H1 (cell line): ENCODE results near the gene USH2A. TPM values are rescaled to one million over a fixed set of nuclear protein-coding genes. Genes with fewer than 3 reads are reported as not detected.
A peak's percentile ranks its signal among the peaks of the same experiment; 100 is the strongest.

ENCODE experiments used
- CTCF ChIA-PET: fragments of 300-600 bp; sonication (Branson Sonifier 250); formaldehyde crosslinking; loops from one replicate; lab custom pipeline; 2021; ENCODE audit not compliant: partially characterized antibody; lab: Charles Lee
- POLR2A ChIA-PET: fragments of 300-600 bp; sonication (Branson Sonifier 250); formaldehyde crosslinking; loops from one replicate; lab custom pipeline; 2021; ENCODE audit warnings: inconsistent platforms; ENCODE audit not compliant: partially characterized antibody; lab: Charles Lee
- DNase-seq, 2 experiments: peaks; one replicate each; pipeline versions ENCODE4 v3.0.0 to v3.0.0-alpha.2; 2010 to 2022; ENCODE audit warnings: low spot score in 2 of 2, low read depth in 1 of 2, mixed read lengths in 1 of 2
- FAIRE-seq: peaks from 2 replicates; lab custom pipeline; 2011; peaks lifted over from hg19 to GRCh38; lab: Jason Lieb, UNC
- H2AFZ ChIP-seq: 2 replicates; pipeline ENCODE4 v1.8.1; 2012; ENCODE audit warnings: low read length, inconsistent platforms
- H2AK5ac ChIP-seq: 2 replicates; pipeline ENCODE4 v1.6.1; 2013; ENCODE audit warnings: low read depth, low read length
- H2BK120ac ChIP-seq: replicated peaks from 2 replicates; pipeline ENCODE3; 2013; ENCODE audit warnings: low read depth, low read length, inconsistent platforms
- H2BK12ac ChIP-seq: 2 replicates; pipeline ENCODE4 v1.6.1; 2013; ENCODE audit warnings: low read depth, low read length
- H2BK15ac ChIP-seq: 2 replicates; pipeline ENCODE4 v1.6.1; 2013; ENCODE audit warnings: low read length
- H2BK20ac ChIP-seq: 2 replicates; pipeline ENCODE4 v1.6.1; 2013; ENCODE audit warnings: low read length
- H2BK5ac ChIP-seq: 2 replicates; pipeline ENCODE4 v1.6.1; 2013; ENCODE audit warnings: low read depth, low read length
- H3K14ac ChIP-seq: 2 replicates; pipeline ENCODE4 v1.6.1; 2013; ENCODE audit warnings: inconsistent platforms; ENCODE audit not compliant: insufficient read length
- H3K18ac ChIP-seq: 2 replicates; pipeline ENCODE4 v1.6.1; 2013; ENCODE audit warnings: low read length; ENCODE audit errors: extremely low read depth
- H3K23ac ChIP-seq: 2 replicates; pipeline ENCODE4 v1.6.1; 2013; ENCODE audit warnings: inconsistent platforms; ENCODE audit not compliant: insufficient read length
- H3K23me2 ChIP-seq: 2 replicates; pipeline ENCODE4 v1.6.1; 2013; ENCODE audit warnings: low read depth, low read length
- H3K27ac ChIP-seq: 2 replicates; pipeline ENCODE4 v1.6.1; 2011; ENCODE audit warnings: low read depth, low read length, inconsistent platforms
- H3K27me3 ChIP-seq, 4 experiments: replicated peaks in 1 of 4; 1 replicate in 1 of 4; 2 replicates in 3 of 4; pipeline versions ENCODE4 v1.6.1 to v1.8.1; 2011 to 2013; ENCODE audit warnings: low read length in 3 of 4, mild to moderate bottlenecking in 3 of 4, inconsistent platforms in 2 of 4, mixed read lengths in 2 of 4, moderate library complexity in 1 of 4; ENCODE audit not compliant: control insufficient read depth in 3 of 4, insufficient read depth in 3 of 4; ENCODE audit errors: extremely low read depth in 1 of 4
- H3K36me3 ChIP-seq, 4 experiments: 2 replicates each; pipeline versions ENCODE4 v1.6.1 to v1.8.1; 2011 to 2013; ENCODE audit warnings: mild to moderate bottlenecking in 4 of 4, low read length in 3 of 4, moderate library complexity in 2 of 4, control low read depth in 1 of 4, inconsistent platforms in 1 of 4; ENCODE audit not compliant: insufficient read depth in 4 of 4, control insufficient read depth in 2 of 4
- H3K4ac ChIP-seq: replicated peaks from 2 replicates; pipeline ENCODE3; 2013; ENCODE audit warnings: low read length, low read depth, mixed read lengths, inconsistent platforms; ENCODE audit not compliant: insufficient read length
- H3K4me1 ChIP-seq, 4 experiments: replicated peaks in 1 of 4; 1 replicate in 1 of 4; 2 replicates in 3 of 4; pipeline versions ENCODE4 v1.6.1 to v1.8.1; 2011 to 2013; ENCODE audit warnings: low read length in 3 of 4, inconsistent platforms in 2 of 4, mixed read lengths in 1 of 4; ENCODE audit not compliant: insufficient read depth in 4 of 4, control insufficient read depth in 3 of 4
- H3K4me2 ChIP-seq, 2 experiments: 2 replicates each; pipeline versions ENCODE4 v1.6.1 to v1.8.1; 2011 to 2013; ENCODE audit warnings: low read depth in 2 of 2, low read length in 2 of 2, control low read depth in 1 of 2, inconsistent platforms in 1 of 2, mild to moderate bottlenecking in 1 of 2; ENCODE audit not compliant: insufficient read depth in 1 of 2
- H3K4me3 ChIP-seq, 4 experiments: fragments of 200-600, 300-600 bp in 1 of 4; sonication (generic), shearing (Covaris generic), sonication (Bioruptor Twin) in 1 of 4; 2 replicates each; pipeline versions ENCODE4 v1.5.1 to v1.8.1; 2011 to 2016; ENCODE audit warnings: low read length in 4 of 4, low read depth in 3 of 4, control low read depth in 2 of 4, inconsistent platforms in 2 of 4, mild to moderate bottlenecking in 2 of 4, mixed read lengths in 1 of 4, moderate library complexity in 1 of 4; ENCODE audit not compliant: insufficient read depth in 2 of 4; ENCODE audit errors: extremely low read depth in 1 of 4
- H3K56ac ChIP-seq: replicated peaks from 2 replicates; pipeline ENCODE3; 2013; ENCODE audit warnings: low read depth, mild to moderate bottlenecking, mixed read lengths, low read length, inconsistent platforms; ENCODE audit not compliant: insufficient read length
- H3K79me1 ChIP-seq: 2 replicates; pipeline ENCODE4 v1.6.1; 2013; ENCODE audit warnings: low read depth, low read length, control low read depth
- H3K79me2 ChIP-seq, 2 experiments: 2 replicates each; pipeline versions ENCODE4 v1.6.1 to v1.8.1; 2012 to 2013; ENCODE audit warnings: low read length in 2 of 2, mild to moderate bottlenecking in 2 of 2, inconsistent platforms in 1 of 2; ENCODE audit not compliant: insufficient read depth in 2 of 2, control insufficient read depth in 1 of 2
- H3K9ac ChIP-seq, 4 experiments: replicated peaks in 1 of 4; 1 replicate in 1 of 4; 2 replicates in 3 of 4; pipeline versions ENCODE4 v1.6.1 to v1.8.1; 2011 to 2013; ENCODE audit warnings: low read depth in 3 of 4, low read length in 3 of 4, control low read depth in 2 of 4, mild to moderate bottlenecking in 2 of 4, moderate library complexity in 2 of 4, inconsistent platforms in 1 of 4; ENCODE audit errors: extremely low read depth in 1 of 4
- H3K9me3 ChIP-seq, 2 experiments: 2 replicates each; pipeline versions ENCODE4 v1.6.1 to v1.8.1; 2012 to 2013; ENCODE audit warnings: mild to moderate bottlenecking in 2 of 2, moderate library complexity in 2 of 2, control low read depth in 1 of 2, inconsistent platforms in 1 of 2, low read depth in 1 of 2, low read length in 1 of 2, mixed read lengths in 1 of 2; ENCODE audit not compliant: insufficient read depth in 2 of 2
- H4K20me1 ChIP-seq, 2 experiments: replicated peaks in 1 of 2; 2 replicates each; pipeline versions ENCODE3 to v1.8.1; 2011 to 2013; ENCODE audit warnings: inconsistent platforms in 2 of 2, low read length in 2 of 2, mild to moderate bottlenecking in 1 of 2; ENCODE audit not compliant: insufficient read depth in 2 of 2, control insufficient read depth in 1 of 2
- H4K5ac ChIP-seq: 2 replicates; pipeline ENCODE4 v1.6.1; 2013; ENCODE audit warnings: low read length, low read depth, mixed read lengths, inconsistent platforms; ENCODE audit not compliant: insufficient read length
- H4K8ac ChIP-seq: 2 replicates; pipeline ENCODE4 v1.8.0; 2013; ENCODE audit warnings: mild to moderate bottlenecking, moderate library complexity, low read length, inconsistent platforms; ENCODE audit not compliant: insufficient read depth; ENCODE audit errors: extremely low read depth
- H4K91ac ChIP-seq: replicated peaks from 2 replicates; pipeline ENCODE3; 2013; ENCODE audit warnings: low read length, mixed read lengths, inconsistent platforms; ENCODE audit not compliant: insufficient read length
- BACH1 ChIP-seq: IDR thresholded peaks from 2 replicates; pipeline ENCODE4 v1.6.1; 2012; ENCODE audit warnings: low read length, improper control_type of control experiment
- BRCA1 ChIP-seq: IDR thresholded peaks from 2 replicates; pipeline ENCODE4 v1.6.1; 2012; ENCODE audit warnings: low read depth, low read length, improper control_type of control experiment
- GABPA ChIP-seq: IDR thresholded peaks from 2 replicates; pipeline ENCODE4 v1.6.1; 2011; ENCODE audit warnings: mild to moderate bottlenecking, low read length, moderate library complexity, borderline replicate concordance; ENCODE audit not compliant: insufficient read depth
- HDAC6 ChIP-seq: IDR thresholded peaks from one replicate; pipeline ENCODE4 v1.7.1; 2012; ENCODE audit warnings: low read depth, mild to moderate bottlenecking, inconsistent platforms, low read length, moderate library complexity
- SP2 ChIP-seq: IDR thresholded peaks from 2 replicates; pipeline ENCODE4 v1.6.1; 2012; ENCODE audit warnings: mild to moderate bottlenecking, low read length, inconsistent platforms
- TEAD4 ChIP-seq: IDR thresholded peaks from 2 replicates; pipeline ENCODE4 v1.6.1; 2012; ENCODE audit warnings: low read depth, low read length, inconsistent platforms, mixed read lengths
- WGBS, 2 experiments: shearing (Covaris generic) in 1 of 2; methylation state at CpG; one replicate each; pipeline versions ENCODE4 v1.1.6 to v1.1.7; 2013 to 2015; ENCODE audit warnings: low lambda C conversion rate in 2 of 2, mixed read lengths in 2 of 2, inconsistent platforms in 1 of 2, low coverage in 1 of 2, missing lambda C conversion rate in 1 of 2; ENCODE audit not compliant: insufficient replicate concordance in 2 of 2, insufficient coverage in 1 of 2, insufficient read length in 1 of 2; ENCODE audit errors: extremely low coverage in 1 of 2, missing lambda C conversion rate in 1 of 2; 5-methylcytosine and 5-hydroxymethylcytosine counted together
- polyA plus RNA-seq, 7 experiments: library from polyadenylated mRNA; depleted of rRNA in 3 of 7; stranded (reverse) in 5 of 7; unstranded in 2 of 7; fragments of >200 nt in 5 of 7; fragments of 200-250 nt in 2 of 7; gene quantifications; 1 replicate in 5 of 7; 2 replicates in 1 of 7; 4 replicates in 1 of 7; pipeline versions ENCODE4 v1.2.1 to v1.2.3, GENCODE V29; 2011 to 2013; ENCODE audit warnings: missing spikeins in 2 of 7, mixed read lengths in 2 of 7
- total RNA-seq: library from RNA; stranded (reverse); fragmentation: NEBNext Ultra II Directional; extraction: Animal tissue kit (Norgen Biotek cat#: 25700); gene quantifications from 2 replicates; pipeline ENCODE4 v1.2.1, GENCODE V29; 2021
- TF ChIP-seq, protein P1 (sequence below): IDR thresholded peaks from 2 replicates; pipeline ENCODE4 v1.6.1; 2011; ENCODE audit warnings: low read depth, mild to moderate bottlenecking, low read length; ENCODE audit not compliant: insufficient read depth

Gene USH2A
- total and polyA plus RNA-seq, 2 of the 8 experiments (the other 6 are each of a cell fraction or from before 2014, with no cell fraction given), result 0.02 to 0.17 TPM

DNA sequence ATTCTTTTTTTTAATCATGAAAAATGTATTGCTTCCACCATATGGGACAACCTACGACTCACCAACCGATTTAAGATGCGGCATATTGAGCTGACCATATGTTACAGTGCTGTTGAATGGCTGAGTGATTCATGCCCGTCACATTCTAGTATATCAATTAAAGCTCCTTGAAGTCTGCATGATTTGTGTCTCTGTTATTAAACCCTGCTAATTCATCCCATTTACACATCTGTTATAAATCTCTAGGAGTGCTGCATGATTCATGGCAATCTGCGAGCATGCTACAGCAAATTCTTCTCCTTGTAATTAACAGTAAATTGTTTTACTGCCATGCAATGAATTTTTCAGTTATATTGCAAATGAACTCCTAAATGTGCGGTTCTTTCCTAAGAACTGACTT is 239.8 kb downstream of the USH2A start:
- Histone ChIP-seq H3K27me3 (no peaks in the 10 kb centered on the region), H3K4me3 (peak overlapping the region in 1 of 4 experiments; percentile 19; a peak in 2 of 8 replicates), H3K27ac (no peak overlapping the region), H2BK12ac (no peak overlapping the region), H2BK5ac (no peak overlapping the region), H2AK5ac (no peak overlapping the region), H3K9ac (no peak overlapping the region), H4K20me1 (no peaks in the 10 kb centered on the region), H2BK15ac (no peak overlapping the region), H4K91ac (no peak overlapping the region), H2BK20ac (no peak overlapping the region), H2BK120ac (no peak overlapping the region), H3K14ac (no peak overlapping the region), H3K4me1 (peaks cover 2 to 9% (median 6%) of the 10 kb centered on the region in 4 experiments; a peak in 4 of 7 replicates), H3K9me3 (no peaks in the 10 kb centered on the region), H3K4me2 (peak overlapping the region; percentile 49 to 69), H3K23ac (no peak overlapping the region), H3K79me2 (no peaks in the 10 kb centered on the region), H2AFZ (no peak overlapping the region), H3K79me1 (no peaks in the 10 kb centered on the region), H3K23me2 (no peaks in the 10 kb centered on the region), H3K4ac (no peak overlapping the region), H3K56ac (no peak overlapping the region), H3K18ac (no peak overlapping the region), H4K5ac (no peak overlapping the region), H3K36me3 (no peaks in the 10 kb centered on the region), H4K8ac (no peak overlapping the region)
- 61% methylated on average over 6 of the region's 6 CpGs; no CpG with 5 or more reads in 1 of the 2 experiments for WGBS, 2 experiments
- no peak for DNase-seq
- no peak for FAIRE-seq
- TF ChIP-seq TEAD4, result no peak
- TF ChIP-seq, protein P1, sequence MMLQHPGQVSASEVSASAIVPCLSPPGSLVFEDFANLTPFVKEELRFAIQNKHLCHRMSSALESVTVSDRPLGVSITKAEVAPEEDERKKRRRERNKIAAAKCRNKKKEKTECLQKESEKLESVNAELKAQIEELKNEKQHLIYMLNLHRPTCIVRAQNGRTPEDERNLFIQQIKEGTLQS, result no peak
- TF ChIP-seq GABPA, result no peak
- no peak for TF ChIP-seq HDAC6
- TF ChIP-seq BACH1, result no peak
- TF ChIP-seq BRCA1, result no peak
- no peak for TF ChIP-seq SP2
- POLR2A ChIA-PET, result no interaction called here
- CTCF ChIA-PET, result interaction anchor here (0.7 to 1.6 kb wide), 6 partner anchors 10 to 383 kb away, joined by 3 to 5 read pairs (median 4); no protein-coding TSS in a partner anchor
